ENCODE measurements around the gene AHCYL1.

AHCYL1 gene

DNA sequence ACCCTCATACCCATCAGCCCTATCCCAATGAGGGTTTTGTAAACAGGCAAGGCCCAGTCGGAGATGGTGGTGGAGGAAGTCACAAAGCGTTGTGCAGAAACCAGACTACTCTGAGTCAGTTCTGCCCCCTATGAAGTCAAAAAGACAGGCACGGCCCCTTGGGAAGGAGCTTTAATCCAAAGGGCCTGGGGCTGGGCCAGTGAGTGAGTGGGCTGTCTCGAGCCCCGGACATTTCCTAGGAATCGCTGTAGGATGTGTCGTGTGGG is 442 bp upstream of the AHCYL1 start:
- TF ChIP-seq, protein P1, sequence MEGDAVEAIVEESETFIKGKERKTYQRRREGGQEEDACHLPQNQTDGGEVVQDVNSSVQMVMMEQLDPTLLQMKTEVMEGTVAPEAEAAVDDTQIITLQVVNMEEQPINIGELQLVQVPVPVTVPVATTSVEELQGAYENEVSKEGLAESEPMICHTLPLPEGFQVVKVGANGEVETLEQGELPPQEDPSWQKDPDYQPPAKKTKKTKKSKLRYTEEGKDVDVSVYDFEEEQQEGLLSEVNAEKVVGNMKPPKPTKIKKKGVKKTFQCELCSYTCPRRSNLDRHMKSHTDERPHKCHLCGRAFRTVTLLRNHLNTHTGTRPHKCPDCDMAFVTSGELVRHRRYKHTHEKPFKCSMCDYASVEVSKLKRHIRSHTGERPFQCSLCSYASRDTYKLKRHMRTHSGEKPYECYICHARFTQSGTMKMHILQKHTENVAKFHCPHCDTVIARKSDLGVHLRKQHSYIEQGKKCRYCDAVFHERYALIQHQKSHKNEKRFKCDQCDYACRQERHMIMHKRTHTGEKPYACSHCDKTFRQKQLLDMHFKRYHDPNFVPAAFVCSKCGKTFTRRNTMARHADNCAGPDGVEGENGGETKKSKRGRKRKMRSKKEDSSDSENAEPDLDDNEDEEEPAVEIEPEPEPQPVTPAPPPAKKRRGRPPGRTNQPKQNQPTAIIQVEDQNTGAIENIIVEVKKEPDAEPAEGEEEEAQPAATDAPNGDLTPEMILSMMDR (IDR thresholded peaks at IDR 0.05): no peak

- TF ChIP-seq, protein P1 (IDR thresholded peaks at IDR 0.05): no peak
Measured at GRCh38 chr1:109985247-109986053, 885 bp downstream of the AHCYL1 start.

DNA sequence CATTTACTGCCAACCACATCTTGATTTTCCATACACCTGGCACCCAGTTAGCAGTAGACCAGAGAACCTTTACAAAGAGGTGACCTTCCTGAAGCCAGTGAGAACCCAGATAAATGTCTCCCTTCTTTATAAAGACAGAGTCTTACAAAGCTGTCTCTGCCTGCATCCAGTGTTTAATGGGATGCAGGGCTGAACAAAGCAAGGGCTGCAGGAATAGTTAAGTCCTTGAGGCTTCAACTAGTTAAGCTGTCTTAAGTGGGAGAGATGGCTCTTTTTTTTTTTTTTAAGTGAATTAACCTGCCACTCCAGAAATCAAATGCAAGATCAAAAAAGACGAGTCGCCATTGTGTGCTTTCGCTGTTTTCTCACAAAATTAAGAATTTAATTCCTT is 1.5 kb downstream of the AHCYL1 start:
- TF ChIP-seq, protein P1 (IDR thresholded peaks at IDR 0.05): no peak

DNA sequence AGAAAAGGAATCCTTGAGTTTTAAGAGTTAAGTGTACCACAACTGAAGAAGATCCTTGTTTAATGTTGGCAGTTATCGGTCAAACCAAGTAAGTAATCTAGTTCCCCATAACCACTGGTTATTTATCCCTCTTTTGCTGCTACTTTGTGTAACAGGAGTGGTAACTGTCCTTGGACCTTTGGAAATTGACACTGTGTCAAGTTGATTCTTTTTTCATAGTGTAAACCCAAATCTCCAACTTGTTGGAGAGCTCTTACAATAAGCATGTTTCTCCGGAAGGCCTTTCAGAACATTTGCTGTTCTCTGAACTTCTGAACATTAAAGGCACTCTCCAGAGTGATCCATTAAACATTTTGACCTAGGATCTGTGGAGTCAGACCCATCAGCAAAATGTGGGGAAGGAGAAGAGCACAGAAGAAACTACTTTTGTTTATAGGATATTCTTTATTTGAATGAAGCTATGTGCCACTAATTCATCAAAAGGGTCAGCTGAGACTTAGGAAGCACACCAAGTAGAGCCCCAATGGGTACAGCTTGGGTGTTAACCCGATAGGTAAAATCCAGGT is 3.9 kb downstream of the AHCYL1 start:
- TF ChIP-seq, protein P1 (IDR thresholded peaks at IDR 0.05): no peak

GRCh38 chr1:109989506-109990301 is 5.1 kb downstream of the AHCYL1 start:
- TF ChIP-seq, protein P1 (IDR thresholded peaks at IDR 0.05): no peak

GRCh38 chr1:109990302-109990653 is 5.7 kb downstream of the AHCYL1 start:
- TF ChIP-seq, protein P1 (IDR thresholded peaks at IDR 0.05): no peak

DNA sequence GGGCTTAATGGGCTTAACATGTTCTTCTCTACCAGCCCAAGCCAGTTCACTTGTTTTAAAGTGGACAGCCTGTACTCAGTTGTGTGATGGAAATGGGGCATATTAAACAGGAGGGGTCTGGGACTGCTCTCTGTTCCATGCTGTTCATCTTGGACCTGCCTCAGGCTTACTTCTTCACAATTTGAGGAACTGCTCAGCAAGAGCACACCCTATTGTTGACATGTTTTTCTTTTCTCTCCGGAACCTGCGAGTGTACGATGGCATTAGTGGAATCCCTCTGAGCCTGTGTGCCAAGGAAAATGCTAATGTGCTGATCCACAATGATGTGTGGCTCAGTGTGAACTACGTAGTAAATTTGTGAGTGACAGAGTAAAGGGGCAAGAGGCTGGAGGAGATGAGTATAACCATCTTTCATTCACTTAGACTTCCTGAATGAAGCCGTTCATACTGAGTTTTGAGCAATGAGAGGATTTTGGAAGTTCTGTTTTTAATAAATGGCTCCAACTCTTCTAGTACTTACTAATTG is 6.9 kb downstream of the AHCYL1 start:
- TF ChIP-seq, protein P1 (IDR thresholded peaks at IDR 0.05): no peak

Data from LNCAP (cell line).